Inflammatory macrophage treated with lipopolysaccharide for 1 hour (primary cell): ENCODE measurements around the gene C1QBP.
A peak's percentile ranks its signal among the peaks of the same experiment; 100 is the strongest.
"Not testable (repeated sequence)": the region's sequence is repeated elsewhere in the genome, so short reads cannot be mapped to it uniquely, and the experiment has no call there.

Experiments
- DNase-seq, 2 donors: peaks; one replicate each; pipeline ENCODE4 v3.0.0-alpha.2; 2020 to 2022

Gene C1QBP

GRCh38 chr17:5438716-5439445 lies at the start of gene C1QBP:
Gene C1QBP, minus strand, starts transcription at chr17:5439155. Its CDS starts 82 bp downstream, at chr17:5439073.
- peak; percentile 90 to 100 for DNase-seq

GRCh38 chr17:5488752-5489151 lies 49.8 kb upstream of the C1QBP start:
- DNase-seq: no peak

- DNase-seq: peak; percentile 98 to 99
Observed at GRCh38 chr17:5486206-5487124, 47.5 kb upstream of the C1QBP start, which contains the start of gene MIS12. Gene MIS12, plus strand, starts transcription at chr17:5486566. Its CDS starts 2,297 bp downstream, at chr17:5488863.

- peak; percentile 2 to 13 for DNase-seq
Observed at GRCh38 chr17:5485270-5486205, 46.6 kb upstream of the C1QBP start, which contains the start of gene DERL2. Gene DERL2, minus strand, starts transcription at chr17:5486178. Its CDS starts 17 bp downstream, at chr17:5486161.

GRCh38 chr17:5481451-5481850 lies 42.5 kb upstream of the C1QBP start:
- DNase-seq: no peak

GRCh38 chr17:5480962-5481361 lies 42.0 kb upstream of the C1QBP start:
- no peak for DNase-seq

- DNase-seq: no peak
Observed at GRCh38 chr17:5478992-5479391, 40.0 kb upstream of the C1QBP start.

- DNase-seq: no peak
Observed at GRCh38 chr17:5473906-5474305, 35.0 kb upstream of the C1QBP start.

- DNase-seq: no peak
Observed at GRCh38 chr17:5472511-5472910, 33.6 kb upstream of the C1QBP start.

- no peak for DNase-seq
Observed at GRCh38 chr17:5468075-5468473, 29.1 kb upstream of the C1QBP start.

- no peak for DNase-seq
Observed at GRCh38 chr17:5467416-5467815, 28.5 kb upstream of the C1QBP start.

GRCh38 chr17:5466295-5466694 lies 27.3 kb upstream of the C1QBP start:
- DNase-seq: no peak

GRCh38 chr17:5464717-5465507 lies 26.0 kb upstream of the C1QBP start:
- DNase-seq: no peak

GRCh38 chr17:5446786-5447185 lies 7.8 kb upstream of the C1QBP start:
- DNase-seq: no peak

- DNase-seq: no peak
Observed at GRCh38 chr17:5444209-5444608, 5.3 kb upstream of the C1QBP start.

GRCh38 chr17:5443728-5444127 lies 4.8 kb upstream of the C1QBP start:
- no peak for DNase-seq

GRCh38 chr17:5439446-5439764 lies 450 bp upstream of the C1QBP start:
- DNase-seq: no peak

- no peak for DNase-seq
Observed at GRCh38 chr17:5437721-5438317, 1.1 kb downstream of the C1QBP start.

GRCh38 chr17:5435781-5436315 lies 3.1 kb downstream of the C1QBP start:
- not testable (repeated sequence) for DNase-seq

- no peak for DNase-seq
Observed at GRCh38 chr17:5434984-5435383, 4.0 kb downstream of the C1QBP start.

GRCh38 chr17:5431949-5432556 lies 6.9 kb downstream of the C1QBP start:
- no peak for DNase-seq
